Endodermal cell (in vitro differentiated cells): ENCODE results near the gene CTNNA2. TPM values are rescaled to one million over a fixed set of nuclear protein-coding genes. Genes with fewer than 3 reads are reported as not detected.
A peak's percentile ranks its signal among the peaks of the same experiment; 100 is the strongest.

ENCODE experiments used
- DNase-seq: peaks from one replicate; pipeline ENCODE4 v3.0.0-alpha.2; 2017
- H3K27ac ChIP-seq: 2 replicates; pipeline ENCODE4 v1.5.1; 2013; ENCODE audit warnings: mild to moderate bottlenecking, low read depth, low read length, moderate library complexity
- H3K27me3 ChIP-seq: 2 replicates; pipeline ENCODE4 v1.6.1; 2013; ENCODE audit warnings: mild to moderate bottlenecking, low read length, moderate library complexity; ENCODE audit not compliant: insufficient read depth, control insufficient read depth, poor library complexity, severe bottlenecking
- H3K36me3 ChIP-seq: 2 replicates; pipeline ENCODE4 v1.7.0; 2013; ENCODE audit warnings: mild to moderate bottlenecking, low read length, moderate library complexity; ENCODE audit not compliant: control insufficient read depth, insufficient read depth
- H3K4me1 ChIP-seq: one replicate; pipeline ENCODE4 v1.7.0; 2013; ENCODE audit warnings: low read length; ENCODE audit not compliant: control insufficient read depth, insufficient read depth
- H3K4me3 ChIP-seq: 2 replicates; pipeline ENCODE4 v1.5.1; 2013; ENCODE audit warnings: mild to moderate bottlenecking, low read length, moderate library complexity
- H3K9ac ChIP-seq: 2 replicates; pipeline ENCODE4 v1.6.1; 2013; ENCODE audit warnings: mild to moderate bottlenecking, low read length, moderate library complexity; ENCODE audit not compliant: poor library complexity, severe bottlenecking; ENCODE audit errors: extremely low read depth
- H3K9me3 ChIP-seq: 2 replicates; pipeline ENCODE4 v1.6.1; 2013; ENCODE audit warnings: mild to moderate bottlenecking, low read length, moderate library complexity; ENCODE audit not compliant: control insufficient read depth
- H3K27ac Mint-ChIP-seq: 2 replicates; pipeline ENCODE4 v1.8.0; 2020; ENCODE audit warnings: mixed read lengths
- H3K27me3 Mint-ChIP-seq: 2 replicates; pipeline ENCODE4 v1.8.0; 2021; ENCODE audit warnings: mild to moderate bottlenecking, mixed read lengths; ENCODE audit not compliant: insufficient read depth
- H3K36me3 Mint-ChIP-seq: 2 replicates; pipeline ENCODE4 v1.8.0; 2020; ENCODE audit warnings: low read depth, mixed read lengths
- H3K4me1 Mint-ChIP-seq: 2 replicates; pipeline ENCODE4 v1.8.0; 2020; ENCODE audit warnings: mixed read lengths
- H3K4me3 Mint-ChIP-seq: 2 replicates; pipeline ENCODE4 v1.8.0; 2020; ENCODE audit warnings: mild to moderate bottlenecking, moderate library complexity, mixed read lengths
- H3K9me3 Mint-ChIP-seq: 2 replicates; pipeline ENCODE4 v1.8.0; 2020; ENCODE audit warnings: mild to moderate bottlenecking, mixed read lengths
- CTCF ChIP-seq: fragments of 200-600 bp; sonication (generic); conservative IDR thresholded peaks from 2 replicates; pipeline ENCODE4 v1.5.0; 2021; ENCODE audit warnings: antibody characterized with exemption, mild to moderate bottlenecking
- WGBS, 2 experiments: methylation state at CpG; one replicate each; pipeline versions ENCODE4 v1.1.5 to v1.1.7; 2013; ENCODE audit warnings: missing lambda C conversion rate in 2 of 2, mixed read lengths in 1 of 2; ENCODE audit not compliant: insufficient coverage in 1 of 2, insufficient read length in 1 of 2; 5-methylcytosine and 5-hydroxymethylcytosine counted together
- total RNA-seq, 2 donors: library from RNA; stranded (reverse); fragmentation: NEBNext Ultra II Directional in 1 of 2; extraction: Animal tissue kit (Norgen Biotek cat#: 25700) in 1 of 2; gene quantifications; 2 replicates in 1 of 2; 3 replicates in 1 of 2; pipeline ENCODE4 v1.2.1, GENCODE V29; 2021

The CTNNA2 gene
- total RNA-seq, 2 donors from 2014 or later, result 7.7 to 9.8 TPM

DNA sequence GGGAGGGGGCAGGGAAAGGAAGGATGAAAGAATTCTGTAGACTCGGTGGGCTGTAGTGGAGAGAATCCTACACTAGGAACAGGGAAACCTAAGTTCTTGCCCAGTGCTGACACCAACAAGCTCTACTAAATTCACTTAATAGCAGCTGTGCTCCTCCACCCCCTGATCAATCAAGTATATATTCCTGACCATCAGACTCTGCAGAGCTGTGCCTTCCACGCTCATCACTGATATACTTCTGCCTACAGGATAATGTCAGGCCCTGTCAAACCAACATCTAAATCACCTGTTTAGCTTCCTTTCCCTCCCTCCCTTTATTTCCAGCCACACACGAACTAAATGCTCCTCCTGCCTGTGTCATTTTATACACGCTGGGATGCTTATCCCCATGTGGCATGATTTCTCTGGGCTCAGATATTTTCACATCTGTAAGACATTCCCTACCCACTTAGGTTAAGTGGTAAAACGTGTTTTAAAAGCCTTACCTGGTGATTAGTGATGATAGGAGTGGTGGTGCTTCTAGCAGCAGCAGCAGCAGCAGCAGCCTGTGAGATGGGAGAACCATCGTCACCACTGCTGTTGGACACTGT is 489.8 kb downstream of the CTNNA2 start:
- Mint-ChIP-seq H3K27ac (no peak overlapping the region), H3K4me3 (no peak overlapping the region), H3K4me1 (peaks cover 23% of the 10 kb centered on the region), H3K9me3 (no peaks in the 10 kb centered on the region), H3K36me3 (no peaks in the 10 kb centered on the region), H3K27me3 (peaks cover 55% of the 10 kb centered on the region)
- 87 to 95% methylated on average over 3 to 6 of the region's 6 CpGs for WGBS, 2 experiments
- H3K36me3 ChIP-seq, result no peaks in the 10 kb centered on the region
- no peak for DNase-seq
- TF ChIP-seq CTCF, result no peak
- H3K9ac ChIP-seq, result no peak overlapping the region
- H3K9me3 ChIP-seq, result no peaks in the 10 kb centered on the region
- peaks cover 4% of the 10 kb centered on the region for H3K4me1 ChIP-seq
- peaks cover 17% of the 10 kb centered on the region for H3K27me3 ChIP-seq
- H3K27ac ChIP-seq, result no peak overlapping the region
- H3K4me3 ChIP-seq, result no peak overlapping the region

GRCh38 chr2:80007777-80008503 is 495.1 kb downstream of the CTNNA2 start:
- peaks cover 80% of the 10 kb centered on the region for H3K27me3 Mint-ChIP-seq
- TF ChIP-seq CTCF, result no peak
- Histone ChIP-seq H3K36me3 (no peaks in the 10 kb centered on the region), H3K9me3 (no peaks in the 10 kb centered on the region), H3K27me3 (peaks cover 44% of the 10 kb centered on the region), H3K4me1 (peaks cover 14% of the 10 kb centered on the region), H3K27ac (no peak overlapping the region), H3K9ac (no peak overlapping the region), H3K4me3 (no peak overlapping the region)
- 24 to 60% methylated on average over 3 to 5 of the region's 5 CpGs for WGBS, 2 experiments
- peak overlapping the region; percentile 3 for H3K4me3 Mint-ChIP-seq
- no peak overlapping the region for H3K27ac Mint-ChIP-seq
- DNase-seq, result peak; percentile 83
- H3K4me1 Mint-ChIP-seq, result peaks cover 39% of the 10 kb centered on the region
- H3K9me3 Mint-ChIP-seq, result no peaks in the 10 kb centered on the region
- no peaks in the 10 kb centered on the region for H3K36me3 Mint-ChIP-seq

DNA sequence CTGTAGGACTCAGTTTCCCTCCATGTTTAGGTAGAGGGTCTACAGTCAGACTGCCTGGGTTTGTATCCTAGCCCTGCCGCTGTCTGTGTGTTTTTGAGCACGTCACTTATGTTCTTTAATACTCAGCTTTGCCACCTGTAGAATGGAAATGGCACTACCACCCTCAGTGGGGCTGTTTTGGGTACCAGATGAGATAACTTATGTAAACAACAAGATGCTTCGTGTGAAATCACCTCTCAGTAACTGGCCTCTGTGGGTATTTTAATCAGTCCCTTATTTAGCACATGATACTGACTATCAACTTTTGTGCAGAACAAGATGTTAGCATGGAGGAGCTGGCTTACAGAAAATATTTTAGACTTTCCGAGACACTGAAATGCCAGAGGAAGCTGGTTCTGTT is 495.7 kb downstream of the CTNNA2 start:
- Histone ChIP-seq H3K27me3 (peaks cover 44% of the 10 kb centered on the region), H3K36me3 (no peaks in the 10 kb centered on the region), H3K9me3 (no peaks in the 10 kb centered on the region), H3K27ac (no peak overlapping the region), H3K4me1 (peaks cover 14% of the 10 kb centered on the region), H3K4me3 (no peak overlapping the region), H3K9ac (no peak overlapping the region)
- no peak for TF ChIP-seq CTCF
- Mint-ChIP-seq H3K9me3 (no peaks in the 10 kb centered on the region), H3K36me3 (no peaks in the 10 kb centered on the region), H3K27me3 (peaks cover 80% of the 10 kb centered on the region), H3K27ac (no peak overlapping the region), H3K4me3 (peak overlapping the region; percentile 3), H3K4me1 (peaks cover 39% of the 10 kb centered on the region)
- 58 to 67% methylated on average over 2 to 4 of the region's 4 CpGs for WGBS, 2 experiments
- no peak for DNase-seq
